PFSK-1 (cell line): ENCODE data around the gene SDCCAG8.

Experiments
- FOXP2 ChIP-seq: optimal IDR thresholded peaks from 2 replicates; pipeline ENCODE3; 2011; ENCODE audit warnings: borderline replicate concordance, control low read depth, inconsistent platforms; ENCODE audit not compliant: insufficient read depth; ENCODE audit errors: extremely low read length, extremely low read depth
- POLR2AphosphoS5 ChIP-seq: IDR thresholded peaks from 2 replicates; pipeline ENCODE4 v1.6.1; 2012; ENCODE audit warnings: low read depth, mild to moderate bottlenecking, control low read depth, low read length, moderate library complexity
- SIN3A ChIP-seq: IDR thresholded peaks from 2 replicates; pipeline ENCODE4 v1.6.1; 2012; ENCODE audit warnings: mild to moderate bottlenecking, low read length, moderate library complexity, borderline replicate concordance; ENCODE audit not compliant: insufficient read depth
- TF ChIP-seq, protein P1 (sequence below), 2 experiments: IDR thresholded peaks; 2 replicates each; pipeline versions ENCODE4 v1.6.1 to v1.8.0; 2011 to 2012; ENCODE audit warnings: low read depth in 2 of 2, low read length in 2 of 2, control low read depth in 1 of 2, inconsistent platforms in 1 of 2, mild to moderate bottlenecking in 1 of 2, moderate library complexity in 1 of 2; ENCODE audit not compliant: insufficient read depth in 1 of 2

GRCh38 chr1:243291292-243291691, 35.5 kb downstream of the SDCCAG8 start:
- TF ChIP-seq POLR2AphosphoS5, result no peak
- TF ChIP-seq, protein P1, sequence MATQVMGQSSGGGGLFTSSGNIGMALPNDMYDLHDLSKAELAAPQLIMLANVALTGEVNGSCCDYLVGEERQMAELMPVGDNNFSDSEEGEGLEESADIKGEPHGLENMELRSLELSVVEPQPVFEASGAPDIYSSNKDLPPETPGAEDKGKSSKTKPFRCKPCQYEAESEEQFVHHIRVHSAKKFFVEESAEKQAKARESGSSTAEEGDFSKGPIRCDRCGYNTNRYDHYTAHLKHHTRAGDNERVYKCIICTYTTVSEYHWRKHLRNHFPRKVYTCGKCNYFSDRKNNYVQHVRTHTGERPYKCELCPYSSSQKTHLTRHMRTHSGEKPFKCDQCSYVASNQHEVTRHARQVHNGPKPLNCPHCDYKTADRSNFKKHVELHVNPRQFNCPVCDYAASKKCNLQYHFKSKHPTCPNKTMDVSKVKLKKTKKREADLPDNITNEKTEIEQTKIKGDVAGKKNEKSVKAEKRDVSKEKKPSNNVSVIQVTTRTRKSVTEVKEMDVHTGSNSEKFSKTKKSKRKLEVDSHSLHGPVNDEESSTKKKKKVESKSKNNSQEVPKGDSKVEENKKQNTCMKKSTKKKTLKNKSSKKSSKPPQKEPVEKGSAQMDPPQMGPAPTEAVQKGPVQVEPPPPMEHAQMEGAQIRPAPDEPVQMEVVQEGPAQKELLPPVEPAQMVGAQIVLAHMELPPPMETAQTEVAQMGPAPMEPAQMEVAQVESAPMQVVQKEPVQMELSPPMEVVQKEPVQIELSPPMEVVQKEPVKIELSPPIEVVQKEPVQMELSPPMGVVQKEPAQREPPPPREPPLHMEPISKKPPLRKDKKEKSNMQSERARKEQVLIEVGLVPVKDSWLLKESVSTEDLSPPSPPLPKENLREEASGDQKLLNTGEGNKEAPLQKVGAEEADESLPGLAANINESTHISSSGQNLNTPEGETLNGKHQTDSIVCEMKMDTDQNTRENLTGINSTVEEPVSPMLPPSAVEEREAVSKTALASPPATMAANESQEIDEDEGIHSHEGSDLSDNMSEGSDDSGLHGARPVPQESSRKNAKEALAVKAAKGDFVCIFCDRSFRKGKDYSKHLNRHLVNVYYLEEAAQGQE (IDR thresholded peaks at IDR 0.05; ENCODE audit: insufficient read depth in 1 of 2, low read depth in 2 of 2, low read length in 2 of 2), result no peak
- TF ChIP-seq SIN3A, result no peak
- TF ChIP-seq FOXP2, result no peak
